ENCODE data around the gene ERAP2. TPM values are rescaled to one million over a fixed set of nuclear protein-coding genes. Genes with fewer than 3 reads are reported as not detected.
A peak's percentile ranks its signal among the peaks of the same experiment; 100 is the strongest.

ERAP2 gene
- total and polyA plus RNA-seq, 2 of the 13 experiments (the other 11 are each of a cell fraction or from before 2014, with no cell fraction given) = 12.8 to 16.6 TPM

GRCh38 chr5:96934708-96935558 lies 58.6 kb downstream of the ERAP2 start (continued):
- TF ChIP-seq ZNF672 (CRISPR knock-in tag; IDR thresholded peaks at IDR 0.05) (no peak), TCF7 (IDR thresholded peaks at IDR 0.05; ENCODE audit: low read depth) (no peak; the same call in 1 of the 2 replicates), KMT2A (CRISPR knock-in tag; IDR thresholded peaks at IDR 0.05) (peak; percentile 93; the same call in 1 of the 2 replicates), PPARG (CRISPR knock-in tag; conservative IDR thresholded peaks at IDR 0.05) (peak; percentile 23; the same call in 1 of the 2 replicates), ZBTB26 (CRISPR knock-in tag; IDR thresholded peaks at IDR 0.05; ENCODE audit: borderline replicate concordance) (peak; percentile 42; the same call in 1 of the 2 replicates), MAZ (IDR thresholded peaks at IDR 0.05; ENCODE audit: borderline replicate concordance, low read depth, low read length) (peak; percentile 76; the same call in 1 of the 2 replicates), MAZ (CRISPR knock-in tag; IDR thresholded peaks at IDR 0.05; ENCODE audit: low read depth) (peak; percentile 49), SALL1 (CRISPR knock-in tag; IDR thresholded peaks at IDR 0.05) (peak; percentile 70), RBM39 (IDR thresholded peaks at IDR 0.05; ENCODE audit: low read depth, low read length, poor library complexity, severe bottlenecking) (peak; percentile 91), ZNF552 (CRISPR knock-in tag; IDR thresholded peaks at IDR 0.05; ENCODE audit: borderline replicate concordance) (peak; percentile 87; the same call in 1 of the 2 replicates), ZNF333 (CRISPR knock-in tag; IDR thresholded peaks at IDR 0.05; ENCODE audit: borderline replicate concordance) (no peak), ZMAT5 (CRISPR knock-in tag; IDR thresholded peaks at IDR 0.05; ENCODE audit: borderline replicate concordance, low read depth) (no peak), FOXJ3 (CRISPR knock-in tag; IDR thresholded peaks at IDR 0.05; ENCODE audit: borderline replicate concordance) (no peak), SPEN (CRISPR knock-in tag; IDR thresholded peaks at IDR 0.05; ENCODE audit: low read depth) (peak; percentile 83), IRF2 (CRISPR knock-in tag; IDR thresholded peaks at IDR 0.05) (peak; percentile 94), ZNF513 (CRISPR knock-in tag; conservative IDR thresholded peaks at IDR 0.05) (no peak), JARID2 (CRISPR knock-in tag; IDR thresholded peaks at IDR 0.05; ENCODE audit: insufficient replicate concordance) (no peak), ZNF563 (CRISPR knock-in tag; IDR thresholded peaks at IDR 0.05) (peak; percentile 88), GPN1 (CRISPR knock-in tag; IDR thresholded peaks at IDR 0.05; ENCODE audit: borderline replicate concordance) (no peak), ZNF629 (CRISPR knock-in tag; conservative IDR thresholded peaks at IDR 0.05) (no peak; the same call in 1 of the 2 replicates), ZNF766 (CRISPR knock-in tag; IDR thresholded peaks at IDR 0.05; ENCODE audit: borderline replicate concordance) (no peak), ZBTB20 (CRISPR knock-in tag; IDR thresholded peaks at IDR 0.05; ENCODE audit: borderline replicate concordance, low read depth) (no peak; the same call in 1 of the 2 replicates), TERF1 (CRISPR knock-in tag; IDR thresholded peaks at IDR 0.05) (no peak)
- TF ChIP-seq, protein P1, sequence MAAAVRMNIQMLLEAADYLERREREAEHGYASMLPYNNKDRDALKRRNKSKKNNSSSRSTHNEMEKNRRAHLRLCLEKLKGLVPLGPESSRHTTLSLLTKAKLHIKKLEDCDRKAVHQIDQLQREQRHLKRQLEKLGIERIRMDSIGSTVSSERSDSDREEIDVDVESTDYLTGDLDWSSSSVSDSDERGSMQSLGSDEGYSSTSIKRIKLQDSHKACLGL (CRISPR knock-in tag; IDR thresholded peaks at IDR 0.05) = peak; percentile 56; the same call in 1 of the 2 replicates

Data from HepG2 (cell line).